ENCODE data around the gene MAP2K5.

DNA sequence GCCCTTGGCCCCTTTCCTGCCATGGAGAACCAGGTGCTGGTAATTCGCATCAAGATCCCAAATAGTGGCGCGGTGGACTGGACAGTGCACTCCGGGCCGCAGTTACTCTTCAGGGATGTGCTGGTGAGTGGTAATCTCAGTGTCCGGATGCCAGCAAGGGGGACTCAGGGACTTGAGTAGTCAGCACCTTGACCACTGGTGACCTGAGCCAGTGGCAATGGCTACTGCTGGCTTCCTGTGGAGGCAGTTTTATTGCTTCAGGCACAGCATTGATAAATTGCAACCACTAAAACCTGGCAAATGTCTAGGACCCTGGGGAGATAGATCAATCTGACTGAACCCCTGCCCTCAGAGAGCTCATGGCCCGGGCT, 830 bp downstream of the MAP2K5 start:
- no peak for TF ChIP-seq POLR2AphosphoS5 (IDR thresholded peaks at IDR 0.05)
- TF ChIP-seq, protein P1, sequence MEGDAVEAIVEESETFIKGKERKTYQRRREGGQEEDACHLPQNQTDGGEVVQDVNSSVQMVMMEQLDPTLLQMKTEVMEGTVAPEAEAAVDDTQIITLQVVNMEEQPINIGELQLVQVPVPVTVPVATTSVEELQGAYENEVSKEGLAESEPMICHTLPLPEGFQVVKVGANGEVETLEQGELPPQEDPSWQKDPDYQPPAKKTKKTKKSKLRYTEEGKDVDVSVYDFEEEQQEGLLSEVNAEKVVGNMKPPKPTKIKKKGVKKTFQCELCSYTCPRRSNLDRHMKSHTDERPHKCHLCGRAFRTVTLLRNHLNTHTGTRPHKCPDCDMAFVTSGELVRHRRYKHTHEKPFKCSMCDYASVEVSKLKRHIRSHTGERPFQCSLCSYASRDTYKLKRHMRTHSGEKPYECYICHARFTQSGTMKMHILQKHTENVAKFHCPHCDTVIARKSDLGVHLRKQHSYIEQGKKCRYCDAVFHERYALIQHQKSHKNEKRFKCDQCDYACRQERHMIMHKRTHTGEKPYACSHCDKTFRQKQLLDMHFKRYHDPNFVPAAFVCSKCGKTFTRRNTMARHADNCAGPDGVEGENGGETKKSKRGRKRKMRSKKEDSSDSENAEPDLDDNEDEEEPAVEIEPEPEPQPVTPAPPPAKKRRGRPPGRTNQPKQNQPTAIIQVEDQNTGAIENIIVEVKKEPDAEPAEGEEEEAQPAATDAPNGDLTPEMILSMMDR (IDR thresholded peaks at IDR 0.05; ENCODE audit: poor library complexity, severe bottlenecking): no peak
- no peak for TF ChIP-seq SMC3 (conservative IDR thresholded peaks at IDR 0.05; ENCODE audit: poor library complexity)
- TF ChIP-seq EP300 (conservative IDR thresholded peaks at IDR 0.05; ENCODE audit: poor library complexity, severe bottlenecking): no peak
- no peak for TF ChIP-seq EZH2 (IDR thresholded peaks at IDR 0.05; ENCODE audit: borderline replicate concordance, insufficient read depth, low read length, poor library complexity, severe bottlenecking)
- no peak for TF ChIP-seq TAF1 (IDR thresholded peaks at IDR 0.05; ENCODE audit: low read depth)
- TF ChIP-seq RAD21 (conservative IDR thresholded peaks at IDR 0.05): no peak
- TF ChIP-seq MXI1 (conservative IDR thresholded peaks at IDR 0.05; ENCODE audit: poor library complexity, severe bottlenecking): no peak
